GM12878 (cell line): ENCODE results near the gene C1QL1.

Source experiments
- GABPA ChIP-seq: IDR thresholded peaks from 2 replicates; pipeline ENCODE4 v1.6.1; 2014; ENCODE audit warnings: antibody characterized with exemption, low read depth, mild to moderate bottlenecking, inconsistent platforms
- POLR2AphosphoS5 ChIP-seq: IDR thresholded peaks from 2 replicates; pipeline ENCODE4 v1.6.1; 2011; ENCODE audit warnings: mild to moderate bottlenecking, low read length, inconsistent platforms
- STAT1 ChIP-seq: fragments of 450-650 bp; conservative IDR thresholded peaks from 2 replicates; pipeline ENCODE4 v1.6.1; 2014; ENCODE audit warnings: antibody characterized with exemption, mild to moderate bottlenecking

- TF ChIP-seq POLR2AphosphoS5 (no peak), GABPA (no peak), STAT1 (no peak)
These were observed 42.1 kb downstream of the C1QL1 start for GRCh38 chr17:44925731-44926697.
